Measurements from ENCODE around the gene FOXC1.

Gene FOXC1

DNA sequence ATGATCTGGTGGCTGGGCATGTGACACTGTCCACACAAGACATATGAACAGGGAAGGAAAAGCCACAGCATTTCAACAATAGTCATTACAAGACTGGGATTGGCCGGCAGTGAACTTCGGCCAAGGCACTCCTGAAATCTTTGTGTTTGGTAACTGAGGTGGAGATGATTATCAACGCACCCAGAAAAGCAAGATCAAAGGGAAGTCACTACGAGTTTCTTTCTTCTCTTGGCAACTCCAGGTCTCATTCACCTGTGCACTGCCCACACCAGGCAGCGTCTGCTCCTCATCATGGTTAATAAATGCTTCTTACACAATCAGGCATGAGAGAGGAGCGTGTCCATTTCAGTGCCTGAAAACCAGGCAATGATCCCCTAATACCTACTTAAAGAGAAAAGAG lies 20.5 kb upstream of the FOXC1 start:
- H3K4me3 ChIP-seq (ENCODE audit: low read length), result no peak overlapping the region
- TF ChIP-seq, protein P1, sequence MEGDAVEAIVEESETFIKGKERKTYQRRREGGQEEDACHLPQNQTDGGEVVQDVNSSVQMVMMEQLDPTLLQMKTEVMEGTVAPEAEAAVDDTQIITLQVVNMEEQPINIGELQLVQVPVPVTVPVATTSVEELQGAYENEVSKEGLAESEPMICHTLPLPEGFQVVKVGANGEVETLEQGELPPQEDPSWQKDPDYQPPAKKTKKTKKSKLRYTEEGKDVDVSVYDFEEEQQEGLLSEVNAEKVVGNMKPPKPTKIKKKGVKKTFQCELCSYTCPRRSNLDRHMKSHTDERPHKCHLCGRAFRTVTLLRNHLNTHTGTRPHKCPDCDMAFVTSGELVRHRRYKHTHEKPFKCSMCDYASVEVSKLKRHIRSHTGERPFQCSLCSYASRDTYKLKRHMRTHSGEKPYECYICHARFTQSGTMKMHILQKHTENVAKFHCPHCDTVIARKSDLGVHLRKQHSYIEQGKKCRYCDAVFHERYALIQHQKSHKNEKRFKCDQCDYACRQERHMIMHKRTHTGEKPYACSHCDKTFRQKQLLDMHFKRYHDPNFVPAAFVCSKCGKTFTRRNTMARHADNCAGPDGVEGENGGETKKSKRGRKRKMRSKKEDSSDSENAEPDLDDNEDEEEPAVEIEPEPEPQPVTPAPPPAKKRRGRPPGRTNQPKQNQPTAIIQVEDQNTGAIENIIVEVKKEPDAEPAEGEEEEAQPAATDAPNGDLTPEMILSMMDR (conservative IDR thresholded peaks at IDR 0.05; ENCODE audit: low read length), result no peak

DNA sequence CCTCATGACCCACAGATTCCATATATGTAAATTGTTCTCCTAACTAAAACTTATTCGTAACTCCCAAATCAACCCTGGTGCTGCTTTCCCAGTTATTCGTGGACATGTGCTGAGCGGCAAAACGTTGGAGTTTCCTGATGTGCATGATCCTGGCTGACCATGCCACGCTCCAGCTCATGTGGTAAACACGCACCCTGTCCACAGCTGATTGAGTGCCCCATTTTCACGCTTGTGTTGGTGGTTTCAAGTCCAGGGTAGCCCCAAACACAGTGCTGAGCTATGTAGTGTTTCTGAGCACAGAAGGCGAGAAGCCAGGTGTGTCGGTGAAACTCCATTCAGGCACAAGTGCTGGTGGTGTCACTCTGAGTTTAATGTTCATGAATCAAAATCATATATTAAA lies 19.1 kb upstream of the FOXC1 start:
- H3K4me3 ChIP-seq (ENCODE audit: low read length), result no peak overlapping the region
- TF ChIP-seq, protein P1 (conservative IDR thresholded peaks at IDR 0.05; ENCODE audit: low read length), result no peak
- no peak for DNase-seq (ENCODE audit: low read depth)

More for the DNA sequence above, 20.5 kb upstream of the FOXC1 start:
- DNase-seq (ENCODE audit: low read depth), result no peak

DNA sequence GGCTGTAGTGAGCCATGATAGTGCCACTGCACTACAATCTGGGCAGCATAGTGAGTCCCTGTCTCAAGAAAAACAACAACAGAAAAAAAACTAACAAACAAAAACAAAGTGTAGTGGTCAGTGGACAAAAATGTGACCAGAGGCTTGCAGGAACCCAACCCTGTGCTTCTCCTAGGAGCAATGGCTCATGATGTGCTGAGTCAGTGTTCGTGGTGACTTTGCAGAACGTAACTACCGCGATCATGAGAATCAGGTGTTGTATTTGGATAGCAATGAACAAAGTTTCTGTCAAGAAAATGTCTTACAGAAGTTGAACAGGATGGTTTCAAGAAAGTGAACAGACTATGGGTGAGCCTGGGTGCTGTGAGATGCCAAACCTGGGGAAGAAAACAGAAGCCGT lies 18.5 kb upstream of the FOXC1 start:
- no peak for DNase-seq (ENCODE audit: low read depth)
- TF ChIP-seq, protein P1 (conservative IDR thresholded peaks at IDR 0.05; ENCODE audit: low read length), result no peak
- H3K4me3 ChIP-seq (ENCODE audit: low read length), result no peak overlapping the region

DNA sequence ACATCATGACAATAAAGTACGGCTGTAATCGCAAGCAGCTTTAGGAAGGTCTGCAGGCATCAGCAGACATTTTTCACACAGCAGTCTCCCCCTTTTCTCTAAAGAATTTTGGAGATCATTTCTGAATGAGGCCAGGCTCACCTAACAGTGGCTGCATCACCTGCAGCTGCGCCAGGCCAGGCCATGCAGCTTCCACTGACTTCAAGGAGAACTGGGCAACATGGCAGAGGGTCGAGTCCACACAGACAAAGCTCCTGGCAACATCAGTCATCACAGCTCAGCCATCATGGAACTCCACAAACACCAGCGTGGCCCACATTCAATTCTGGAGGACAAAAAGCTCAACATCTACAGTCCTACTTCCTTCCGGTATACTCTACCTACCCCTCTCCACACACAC lies 17.8 kb upstream of the FOXC1 start:
- TF ChIP-seq, protein P1 (conservative IDR thresholded peaks at IDR 0.05; ENCODE audit: low read length), result no peak
- H3K4me3 ChIP-seq (ENCODE audit: low read length), result no peak overlapping the region
- no peak for DNase-seq (ENCODE audit: low read depth)

DNA sequence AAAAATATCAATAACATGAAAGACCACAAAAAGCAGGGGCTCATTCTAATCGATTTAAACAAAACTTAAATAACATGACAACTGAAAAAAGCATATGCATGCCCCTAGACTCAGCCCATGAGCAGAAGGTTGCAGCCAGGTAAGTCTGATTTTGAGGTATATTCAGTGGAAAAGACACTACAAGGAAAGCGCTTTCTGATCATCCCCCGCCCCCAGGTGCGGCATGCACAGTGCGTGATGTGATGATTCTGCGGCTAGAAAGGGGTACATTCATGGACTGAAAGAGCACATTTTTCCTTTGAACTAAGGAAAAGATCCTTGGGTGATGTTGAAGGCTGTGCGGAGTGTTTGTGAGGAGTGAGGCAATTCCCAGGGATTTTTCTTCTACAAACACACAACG lies 16.9 kb upstream of the FOXC1 start:
- TF ChIP-seq, protein P1 (conservative IDR thresholded peaks at IDR 0.05; ENCODE audit: low read length), result no peak
- no peak for DNase-seq (ENCODE audit: low read depth)
- H3K4me3 ChIP-seq (ENCODE audit: low read length), result no peak overlapping the region

DNA sequence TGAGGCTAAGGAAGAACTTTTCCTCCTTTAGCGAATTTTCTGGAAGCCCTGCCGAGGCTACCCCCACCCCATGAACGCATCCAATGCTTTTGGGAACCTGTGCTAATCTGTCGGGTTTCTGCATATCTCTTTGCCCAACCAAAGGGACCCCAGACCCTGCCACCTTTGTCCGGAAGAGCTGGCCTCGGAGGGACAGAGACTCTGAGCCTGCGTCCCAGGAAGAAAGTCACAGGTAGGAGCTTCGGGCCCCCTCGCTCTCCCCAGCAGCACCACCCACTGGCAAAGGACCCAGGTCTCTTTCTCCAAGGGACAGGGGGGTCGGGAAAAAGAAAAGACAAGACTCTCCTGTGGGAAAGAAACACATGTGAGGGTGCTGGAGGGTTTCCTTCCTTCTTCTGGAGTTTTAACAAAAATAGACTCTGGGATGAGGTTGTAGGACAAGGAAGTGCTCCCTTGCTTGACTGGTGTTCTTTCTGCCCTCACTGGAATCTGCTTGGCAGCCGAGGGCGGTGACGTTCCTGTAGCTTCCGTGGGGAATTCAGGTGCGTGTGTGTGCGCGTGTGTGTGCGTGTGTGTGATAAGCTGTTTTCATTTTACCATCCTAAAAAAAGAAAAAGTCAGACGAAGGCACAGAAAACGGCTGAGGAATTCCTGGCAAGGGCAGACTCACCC lies 16.3 kb upstream of the FOXC1 start:
- no peak overlapping the region for H3K4me3 ChIP-seq (ENCODE audit: low read length)

DNA sequence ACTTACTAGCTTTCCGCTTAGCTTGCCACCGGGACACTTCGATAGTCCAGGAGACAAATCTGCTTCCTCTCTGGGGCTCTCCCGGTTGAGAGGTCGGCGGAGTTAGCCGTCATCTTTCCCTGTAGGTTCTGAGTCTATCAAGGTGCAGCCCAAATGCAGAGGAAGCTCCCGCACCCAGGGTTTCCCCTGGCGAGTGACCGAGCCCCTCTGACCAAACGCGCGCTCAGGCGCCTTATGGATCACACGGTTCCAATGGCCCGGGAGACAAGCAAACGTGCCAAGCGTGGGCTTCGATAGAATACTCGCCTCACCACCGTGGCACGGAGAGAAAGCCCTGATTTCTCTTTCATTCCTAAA lies 15.8 kb upstream of the FOXC1 start:
- H3K4me3 ChIP-seq (ENCODE audit: low read length), result no peak overlapping the region
- DNase-seq (ENCODE audit: low read depth), result no peak
- TF ChIP-seq, protein P1 (conservative IDR thresholded peaks at IDR 0.05; ENCODE audit: low read length), result no peak

More for the DNA sequence above, 16.3 kb upstream of the FOXC1 start:
- TF ChIP-seq, protein P1 (conservative IDR thresholded peaks at IDR 0.05; ENCODE audit: low read length), result no peak
- DNase-seq (ENCODE audit: low read depth), result no peak
